H1 (cell line): ENCODE measurements around the gene SPOCK2. TPM values are rescaled to one million over a fixed set of nuclear protein-coding genes. Genes with fewer than 3 reads are reported as not detected.

Source experiments
- EP300 ChIP-seq, 2 experiments: IDR thresholded peaks; 1 replicate in 1 of 2; 2 replicates in 1 of 2; pipeline ENCODE4 v1.6.1; 2011 to 2012; ENCODE audit warnings: low read depth in 2 of 2, low read length in 2 of 2, mild to moderate bottlenecking in 2 of 2, borderline replicate concordance in 1 of 2, inconsistent platforms in 1 of 2, moderate library complexity in 1 of 2
- GABPA ChIP-seq: IDR thresholded peaks from 2 replicates; pipeline ENCODE4 v1.6.1; 2011; ENCODE audit warnings: mild to moderate bottlenecking, low read length, moderate library complexity, borderline replicate concordance; ENCODE audit not compliant: insufficient read depth
- KDM5A ChIP-seq: fragments of 200-600 bp; IDR thresholded peaks from 2 replicates; pipeline ENCODE4 v1.7.1; 2012; ENCODE audit warnings: mild to moderate bottlenecking, low read length, inconsistent platforms, mixed read lengths
- POLR2AphosphoS5 ChIP-seq: IDR thresholded peaks from 2 replicates; pipeline ENCODE4 v1.6.1; 2011; ENCODE audit warnings: low read depth, low read length
- YY1 ChIP-seq: IDR thresholded peaks from 2 replicates; pipeline ENCODE4 v1.6.1; 2011; ENCODE audit warnings: low read depth, mild to moderate bottlenecking, low read length
- polyA plus RNA-seq, 7 experiments: library from polyadenylated mRNA; depleted of rRNA in 3 of 7; stranded (reverse) in 5 of 7; unstranded in 2 of 7; fragments of >200 nt in 5 of 7; fragments of 200-250 nt in 2 of 7; gene quantifications; 1 replicate in 5 of 7; 2 replicates in 1 of 7; 4 replicates in 1 of 7; pipeline versions ENCODE4 v1.2.1 to v1.2.3, GENCODE V29; 2011 to 2013; ENCODE audit warnings: missing spikeins in 2 of 7, mixed read lengths in 2 of 7
- total RNA-seq: library from RNA; stranded (reverse); fragmentation: NEBNext Ultra II Directional; extraction: Animal tissue kit (Norgen Biotek cat#: 25700); gene quantifications from 2 replicates; pipeline ENCODE4 v1.2.1, GENCODE V29; 2021

SPOCK2 gene
- total and polyA plus RNA-seq, 2 of the 8 experiments (the other 6 are each of a cell fraction or from before 2014, with no cell fraction given) = 1.5 to 1.9 TPM

- TF ChIP-seq KDM5A (no peak), POLR2AphosphoS5 (no peak), YY1 (no peak), EP300 (IDR thresholded peaks at IDR 0.05; ENCODE audit: borderline replicate concordance in 1 of 2, low read depth in 2 of 2, low read length in 2 of 2) (no peak), GABPA (no peak)
These were observed 6.8 kb upstream of the SPOCK2 start (continued) for GRCh38 chr10:72095195-72095594.
